ENCODE results near the gene SLC6A19.

- no peak for TF ChIP-seq YY1 (IDR thresholded peaks at IDR 0.05; ENCODE audit: low read depth)
- no peak for TF ChIP-seq POLR2AphosphoS5 (IDR thresholded peaks at IDR 0.05; ENCODE audit: low read depth, low read length)
- TF ChIP-seq, protein P1, sequence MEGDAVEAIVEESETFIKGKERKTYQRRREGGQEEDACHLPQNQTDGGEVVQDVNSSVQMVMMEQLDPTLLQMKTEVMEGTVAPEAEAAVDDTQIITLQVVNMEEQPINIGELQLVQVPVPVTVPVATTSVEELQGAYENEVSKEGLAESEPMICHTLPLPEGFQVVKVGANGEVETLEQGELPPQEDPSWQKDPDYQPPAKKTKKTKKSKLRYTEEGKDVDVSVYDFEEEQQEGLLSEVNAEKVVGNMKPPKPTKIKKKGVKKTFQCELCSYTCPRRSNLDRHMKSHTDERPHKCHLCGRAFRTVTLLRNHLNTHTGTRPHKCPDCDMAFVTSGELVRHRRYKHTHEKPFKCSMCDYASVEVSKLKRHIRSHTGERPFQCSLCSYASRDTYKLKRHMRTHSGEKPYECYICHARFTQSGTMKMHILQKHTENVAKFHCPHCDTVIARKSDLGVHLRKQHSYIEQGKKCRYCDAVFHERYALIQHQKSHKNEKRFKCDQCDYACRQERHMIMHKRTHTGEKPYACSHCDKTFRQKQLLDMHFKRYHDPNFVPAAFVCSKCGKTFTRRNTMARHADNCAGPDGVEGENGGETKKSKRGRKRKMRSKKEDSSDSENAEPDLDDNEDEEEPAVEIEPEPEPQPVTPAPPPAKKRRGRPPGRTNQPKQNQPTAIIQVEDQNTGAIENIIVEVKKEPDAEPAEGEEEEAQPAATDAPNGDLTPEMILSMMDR (IDR thresholded peaks at IDR 0.05) = no peak
Measured at GRCh38 chr5:1161108-1161832, 40.1 kb upstream of the SLC6A19 start.

Data from SK-N-SH (cell line).